K562 (cell line): ENCODE measurements around the gene CLDN7. TPM values are rescaled to one million over a fixed set of nuclear protein-coding genes. Genes with fewer than 3 reads are reported as not detected.

ENCODE experiments used
- ATAC-seq: fragments of 200-7000 bp; cut with Tn5 transposase; 3 replicates; pipeline ENCODE4 v1.9.1; 2020; ENCODE audit warnings: moderate library complexity
- BruUV-seq: library from RNA; stranded (reverse); fragments of 400-500 nt; replicated peaks from 2 replicates; lab custom pipeline; 2021; lab: Mats Ljungman, UMichigan
- CTCF ChIA-PET: fragments of 300-600 bp; formaldehyde crosslinking; extraction: SDS; loops from one replicate; lab custom pipeline; 2021; ENCODE audit warnings: low intra/inter-chr PET ratio; lab: Yijun Ruan, JAX
- POLR2A ChIA-PET: fragments of 300-600, 350-650 bp; sonication (Branson Sonifier 250); formaldehyde crosslinking; extraction: SDS; loops from one replicate; lab custom pipeline; 2021; ENCODE audit warnings: antibody characterized with exemption, inconsistent platforms; lab: Yijun Ruan, JAX
- DNase-seq, 4 experiments: peaks; one replicate each; pipeline versions ENCODE4 v3.0.0 to v3.0.0-alpha.2; 2011 to 2018; ENCODE audit warnings: low spot score in 3 of 4, mixed read lengths in 3 of 4; ENCODE audit errors: extremely low read depth in 1 of 4
- FAIRE-seq: peaks from 2 replicates; lab custom pipeline; 2011; peaks lifted over from hg19 to GRCh38; lab: Jason Lieb, UNC
- H2AFZ ChIP-seq: 2 replicates; pipeline ENCODE4 v1.6.0; 2011; ENCODE audit warnings: low read depth, low read length, control low read depth, inconsistent platforms
- H3K27ac ChIP-seq: fragments of 200-600 bp; 3 replicates; pipeline ENCODE4 v1.8.0; 2011; ENCODE audit warnings: low read depth, mild to moderate bottlenecking, control low read depth, inconsistent platforms, low read length, moderate library complexity, mixed read lengths; ENCODE audit errors: extremely low read depth
- H3K27me3 ChIP-seq, 2 experiments: fragments of 300-600 bp in 1 of 2; 2 replicates in 1 of 2; 3 replicates in 1 of 2; pipeline versions ENCODE4 v1.6.0 to v1.8.0; 2011; ENCODE audit warnings: inconsistent platforms in 2 of 2, low read length in 2 of 2, mild to moderate bottlenecking in 1 of 2, mixed read lengths in 1 of 2, moderate library complexity in 1 of 2; ENCODE audit not compliant: control insufficient read depth in 2 of 2, insufficient read depth in 2 of 2
- H3K36me3 ChIP-seq: fragments of 300-600 bp; 3 replicates; pipeline ENCODE4 v1.8.0; 2011; ENCODE audit warnings: mild to moderate bottlenecking, low read length, inconsistent platforms; ENCODE audit not compliant: control insufficient read depth, insufficient read depth
- H3K4me1 ChIP-seq, 2 experiments: fragments of 200-600 bp in 1 of 2; replicated peaks in 1 of 2; 2 replicates in 1 of 2; 3 replicates in 1 of 2; pipeline versions ENCODE4 v1.5.1 to v1.8.0; 2011; ENCODE audit warnings: inconsistent platforms in 2 of 2, low read length in 2 of 2, mild to moderate bottlenecking in 1 of 2, mixed read lengths in 1 of 2, moderate library complexity in 1 of 2; ENCODE audit not compliant: control insufficient read depth in 2 of 2, insufficient read depth in 2 of 2
- H3K4me2 ChIP-seq: 2 replicates; pipeline ENCODE4 v1.6.1; 2011; ENCODE audit warnings: low read length, control low read depth, inconsistent platforms, mixed read lengths; ENCODE audit not compliant: insufficient read depth
- H3K4me3 ChIP-seq: fragments of 200-600 bp; sonication (generic), shearing (Covaris generic); 2 replicates; pipeline ENCODE4 v1.5.1; 2016; ENCODE audit warnings: control low read depth, inconsistent platforms
- H3K79me2 ChIP-seq: fragments of 200-600 bp; 3 replicates; pipeline ENCODE4 v1.8.0; 2011; ENCODE audit warnings: low read length, inconsistent platforms; ENCODE audit not compliant: control insufficient read depth, insufficient read depth
- H3K9ac ChIP-seq, 2 experiments: 2 replicates each; pipeline versions ENCODE4 v1.6.0 to v1.6.1; 2011; ENCODE audit warnings: low read depth in 2 of 2, low read length in 2 of 2, control low read depth in 1 of 2, inconsistent platforms in 1 of 2, mild to moderate bottlenecking in 1 of 2, mixed read lengths in 1 of 2; ENCODE audit not compliant: insufficient read depth in 1 of 2
- H3K9me1 ChIP-seq: one replicate; pipeline ENCODE4 v1.6.0; 2011; ENCODE audit warnings: inconsistent platforms, mild to moderate bottlenecking, low read length, moderate library complexity; ENCODE audit not compliant: control insufficient read depth, insufficient read depth
- H3K9me3 ChIP-seq: replicated peaks from 2 replicates; pipeline ENCODE4 v1.5.1; 2011; ENCODE audit warnings: low read depth, low read length, inconsistent platforms; ENCODE audit not compliant: control insufficient read depth, insufficient read depth
- H4K20me1 ChIP-seq: replicated peaks from 2 replicates; pipeline ENCODE4 v1.6.1; 2011; ENCODE audit warnings: low read length, inconsistent platforms, mixed read lengths; ENCODE audit not compliant: control insufficient read depth, insufficient read depth
- ARID3A ChIP-seq: IDR thresholded peaks from 2 replicates; pipeline ENCODE4 v1.6.1; 2012; ENCODE audit warnings: low read depth, low read length, improper control_type of control experiment, borderline replicate concordance
- HDAC3 ChIP-seq: fragments of 450-650 bp; IDR thresholded peaks from 2 replicates; pipeline ENCODE4 v1.6.1; 2018; ENCODE audit warnings: borderline replicate concordance, mild to moderate bottlenecking, moderate library complexity; ENCODE audit not compliant: partially characterized antibody
- KDM1A ChIP-seq, 2 experiments: fragments of 450-650 bp; IDR thresholded peaks; 2 replicates each; pipeline ENCODE4 v1.6.1; 2016; ENCODE audit warnings: mild to moderate bottlenecking in 2 of 2
- NCOA2 ChIP-seq, 2 experiments: fragments of 450-650 bp; IDR thresholded peaks; 2 replicates each; pipeline ENCODE4 v1.6.1; 2018; ENCODE audit warnings: mild to moderate bottlenecking in 2 of 2, moderate library complexity in 1 of 2; ENCODE audit not compliant: partially characterized antibody in 2 of 2
- NEUROD1 ChIP-seq: fragments of 150-350 bp; IDR thresholded peaks from 2 replicates; pipeline ENCODE4 v1.6.1; 2014; ENCODE audit warnings: borderline replicate concordance, low read length, low read depth; ENCODE audit not compliant: partially characterized antibody
- NFYB ChIP-seq: IDR thresholded peaks from 2 replicates; pipeline ENCODE4 v1.6.1; 2011; ENCODE audit warnings: mild to moderate bottlenecking, moderate library complexity; ENCODE audit not compliant: insufficient read length; ENCODE audit errors: extremely low read depth
- PHF8 ChIP-seq: fragments of 200-600 bp; sonication (generic); IDR thresholded peaks from 2 replicates; pipeline ENCODE4 v1.6.1; 2012; ENCODE audit warnings: mixed run types, mild to moderate bottlenecking, inconsistent platforms, low read length, moderate library complexity, borderline replicate concordance
- PKNOX1 ChIP-seq: fragments of 450-650 bp; IDR thresholded peaks from 2 replicates; pipeline ENCODE4 v1.6.1; 2016
- RFX7 ChIP-seq: fragments of 250-450 bp; sonication (Bioruptor Pico); IDR thresholded peaks from 2 replicates; pipeline ENCODE4 v1.5.1; 2021; ENCODE audit warnings: mild to moderate bottlenecking
- RNF219 ChIP-seq: fragments of 250-450 bp; sonication (Bioruptor Pico); IDR thresholded peaks from 2 replicates; pipeline ENCODE4 v1.5.0; 2022; ENCODE audit warnings: mild to moderate bottlenecking
- SRF ChIP-seq, 2 experiments: fragments of 250-450, 450-650 bp in 1 of 2; sonication (Bioruptor Pico) in 1 of 2; sonication (generic) in 1 of 2; formaldehyde crosslinking; IDR thresholded peaks; 2 replicates each; pipeline versions ENCODE4 v1.5.0 to v1.5.1; 2020 to 2022; ENCODE audit warnings: mild to moderate bottlenecking in 1 of 2, missing genetic modification reagents in 1 of 2
- ZNF639 ChIP-seq, 2 experiments: fragments of 200-800 bp in 1 of 2; sonication (Bioruptor generic) in 1 of 2; sonication (generic) in 1 of 2; formaldehyde crosslinking in 1 of 2; IDR thresholded peaks in 1 of 2; conservative IDR thresholded peaks in 1 of 2; 2 replicates each; pipeline versions ENCODE4 v1.5.0 to v1.6.1; 2016 to 2020; ENCODE audit warnings: missing compliant biosample characterization in 1 of 2, missing genetic modification characterization in 1 of 2, missing genetic modification reagents in 1 of 2
- ZNF699 ChIP-seq: fragments of 250-450 bp; sonication (Bioruptor Pico); IDR thresholded peaks from 2 replicates; pipeline ENCODE4 v1.8.0; 2021; ENCODE audit warnings: mild to moderate bottlenecking, moderate library complexity; ENCODE audit not compliant: insufficient replicate concordance
- whole genome bisulfite sequencing: fragments of 100-300 bp; shearing (Covaris generic); methylation state at CpG from one replicate; pipeline ENCODE4 v1.1.6; 2016; ENCODE audit warnings: low coverage, mixed read lengths; ENCODE audit not compliant: insufficient coverage; ENCODE audit errors: missing lambda C conversion rate; 5-methylcytosine and 5-hydroxymethylcytosine counted together
- in situ Hi-C: fragments of 300-500 bp; cut with MboI; formaldehyde crosslinking; loops from 4 replicates; pipeline ENCODE4 v1.15.0; 2018; ENCODE audit warnings: inconsistent platforms, mixed read lengths
- intact Hi-C: fragments of 100-400 bp; cut with micrococcal nuclease; formaldehyde crosslinking; loops from 2 replicates; pipeline ENCODE4 v1.14.2; 2022
- polyA plus RNA-seq, 8 experiments: library from polyadenylated mRNA; depleted of rRNA in 4 of 8; stranded (reverse) in 5 of 8; unstranded in 3 of 8; fragments of >200 nt; fragmentation: Nextera tagmentation in 2 of 8; fragmentation: Illumina TruSeq in 1 of 8; extraction: Ambion mirVana in 2 of 8; extraction: Trizol in 1 of 8; gene quantifications; 2 replicates each; pipeline versions ENCODE4 v1.2.1 to v1.2.3, GENCODE V29; 2011 to 2014; ENCODE audit warnings: inconsistent platforms in 1 of 8, missing spikeins in 1 of 8
- total RNA-seq, 7 experiments: library from RNA; depleted of rRNA in 6 of 7; stranded (reverse); fragments of >200 nt in 6 of 7; fragmentation: Illumina TruSeq in 2 of 7; extraction: Trizol in 2 of 7; gene quantifications; 2 replicates each; pipeline versions ENCODE4 v1.2.1 to v1.2.3, GENCODE V29; 2011 to 2021; ENCODE audit warnings: low replicate concordance in 1 of 7

The CLDN7 gene
- total and polyA plus RNA-seq, 9 of the 15 experiments (the other 6 are each of a cell fraction or from before 2014, with no cell fraction given), result 2.2 to 14.5 (median 7.6) TPM

- peak; percentile 68 for TF ChIP-seq PKNOX1
- TF ChIP-seq ZNF699 (CRISPR knock-in tag), result no peak
- peak; percentile 80 to 97; a peak in 3 of 4 replicates for TF ChIP-seq SRF (CRISPR knock-in tag; IDR thresholded peaks at IDR 0.05)
Measured at GRCh38 chr17:7232114-7232513, 30.2 kb downstream of the CLDN7 start (continued).

GRCh38 chr17:7229504-7229903 lies 32.8 kb downstream of the CLDN7 start:
- POLR2A ChIA-PET, result interaction anchor here (0.9 to 2.8 kb wide), 2 partner anchors 9 to 21 kb away, joined by 4 to 19 read pairs; partner anchors contain the start of genes ACADVL and DLG4
- Histone ChIP-seq H3K4me2 (no peak overlapping the region), H3K9me3 (no peaks in the 10 kb centered on the region), H4K20me1 (peaks cover 7% of the 10 kb centered on the region), H3K4me3 (no peak overlapping the region), H3K36me3 (peaks cover 71% of the 10 kb centered on the region; the same call in 2 of the 3 replicates), H3K4me1 (peaks cover 7 to 25% of the 10 kb centered on the region in 2 experiments; a peak in 4 of 5 replicates), H3K9me1 (peaks cover 4% of the 10 kb centered on the region), H3K27me3 (no peaks in the 10 kb centered on the region), H3K79me2 (peaks cover 44% of the 10 kb centered on the region), H2AFZ (no peak overlapping the region), H3K27ac (no peak overlapping the region), H3K9ac (peak overlapping the region in 1 of 2 experiments; percentile 45; a peak in 2 of 4 replicates)
- CTCF ChIA-PET, result no interaction called here
- 96% methylated on average over 12 of the region's 19 CpGs for WGBS
- ATAC-seq, result no peak
- intact Hi-C loops, result no loop called here
- TF ChIP-seq HDAC3 (no peak), ARID3A (no peak), NCOA2 (IDR thresholded peaks at IDR 0.05; ENCODE audit: partially characterized antibody in 2 of 2) (no peak), PHF8 (no peak), ZNF639 (CRISPR knock-in tag; conservative IDR thresholded peaks at IDR 0.05 in 1 of 2, IDR thresholded peaks at IDR 0.05 in 1 of 2) (no peak), RNF219 (CRISPR knock-in tag) (no peak), NEUROD1 (no peak), NFYB (no peak), KDM1A (IDR thresholded peaks at IDR 0.05) (no peak), RFX7 (no peak)
- no peak for DNase-seq
- no TSS peak for BruUV-seq
- no peak for FAIRE-seq
- in situ Hi-C loops, result no loop called here
